Left ventricle myocardium inferior (tissue), 1 donor: Measurements from ENCODE around the gene RAB40A. TPM values are rescaled to one million over a fixed set of nuclear protein-coding genes. Genes with fewer than 3 reads are reported as not detected.

Experiments used
- DNase-seq: peaks from one replicate; pipeline ENCODE4 v3.0.0-alpha.2; 2020
- H3K27ac ChIP-seq: fragments of 200-600 bp; replicated peaks from 2 replicates; pipeline ENCODE4 v1.8.0; 2021
- H3K27me3 ChIP-seq: fragments of 200-600 bp; 2 replicates; pipeline ENCODE4 v1.8.0; 2021; ENCODE audit warnings: low read depth
- H3K36me3 ChIP-seq: fragments of 200-600 bp; 2 replicates; pipeline ENCODE4 v1.8.0; 2021
- H3K4me1 ChIP-seq: fragments of 200-600 bp; 2 replicates; pipeline ENCODE4 v1.8.0; 2021
- H3K4me3 ChIP-seq: fragments of 200-600 bp; 2 replicates; pipeline ENCODE4 v1.8.0; 2021; ENCODE audit warnings: mild to moderate bottlenecking, moderate library complexity
- H3K9me3 ChIP-seq: fragments of 200-600 bp; replicated peaks from 2 replicates; pipeline ENCODE4 v1.8.0; 2021
- intact Hi-C: fragments of 100-400 bp; cut with micrococcal nuclease; formaldehyde crosslinking; loops from one replicate; pipeline ENCODE4 v1.11.0; 2022
- long read RNA-seq: library from polyadenylated mRNA; unstranded; transcript quantifications from one replicate; pipeline ENCODE4 v2.0.0, GENCODE V29; 2021
- total RNA-seq: library from RNA; stranded (reverse); fragmentation: NEBNext Ultra II Directional; extraction: Animal tissue kit (Norgen Biotek cat#: 25700); gene quantifications from one replicate; pipeline ENCODE4 v1.2.1, GENCODE V29; 2021
- TF ChIP-seq, protein P1 (sequence below): fragments of 200-600 bp; IDR thresholded peaks from 2 replicates; pipeline ENCODE4 v1.8.0; 2021; ENCODE audit warnings: antibody characterized with exemption, mild to moderate bottlenecking, borderline replicate concordance
- donor health status: DM: no; HTN: yes; CAD: no; lungs with severe emphysema.

Gene RAB40A, protein sequence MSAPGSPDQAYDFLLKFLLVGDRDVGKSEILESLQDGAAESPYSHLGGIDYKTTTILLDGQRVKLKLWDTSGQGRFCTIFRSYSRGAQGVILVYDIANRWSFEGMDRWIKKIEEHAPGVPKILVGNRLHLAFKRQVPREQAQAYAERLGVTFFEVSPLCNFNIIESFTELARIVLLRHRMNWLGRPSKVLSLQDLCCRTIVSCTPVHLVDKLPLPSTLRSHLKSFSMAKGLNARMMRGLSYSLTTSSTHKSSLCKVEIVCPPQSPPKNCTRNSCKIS
- total RNA-seq, result not detected
- long read RNA-seq, partial matches to known transcripts, result 0 of 1 reads
- long read RNA-seq, other reads (novel, unspliced or antisense), result 1 of 1 reads

DNA sequence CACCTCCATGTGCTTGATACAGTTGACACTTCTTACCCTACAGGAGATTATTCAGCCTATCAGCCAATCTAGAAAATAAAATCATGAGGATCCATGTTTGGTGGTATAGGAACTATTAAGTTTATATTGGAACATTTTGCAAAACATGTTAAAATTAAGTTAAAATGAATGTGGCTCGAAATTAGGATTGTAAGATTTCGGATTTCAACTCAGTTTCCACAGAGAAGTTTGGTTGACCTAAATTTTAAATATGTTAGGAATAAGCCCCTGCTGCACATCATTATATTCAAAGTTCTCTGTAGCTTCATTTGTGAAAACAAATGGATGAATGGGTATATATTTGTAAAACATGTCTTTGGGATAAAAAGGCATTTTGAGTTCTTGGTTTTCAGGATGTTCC, at the start of gene RAB40A:
TSS of gene RAB40A (minus strand) at position 101 of the 400 bp plus-strand sequence. CDS start 18,733 bp downstream, outside the sequence.
- TF ChIP-seq, protein P1, sequence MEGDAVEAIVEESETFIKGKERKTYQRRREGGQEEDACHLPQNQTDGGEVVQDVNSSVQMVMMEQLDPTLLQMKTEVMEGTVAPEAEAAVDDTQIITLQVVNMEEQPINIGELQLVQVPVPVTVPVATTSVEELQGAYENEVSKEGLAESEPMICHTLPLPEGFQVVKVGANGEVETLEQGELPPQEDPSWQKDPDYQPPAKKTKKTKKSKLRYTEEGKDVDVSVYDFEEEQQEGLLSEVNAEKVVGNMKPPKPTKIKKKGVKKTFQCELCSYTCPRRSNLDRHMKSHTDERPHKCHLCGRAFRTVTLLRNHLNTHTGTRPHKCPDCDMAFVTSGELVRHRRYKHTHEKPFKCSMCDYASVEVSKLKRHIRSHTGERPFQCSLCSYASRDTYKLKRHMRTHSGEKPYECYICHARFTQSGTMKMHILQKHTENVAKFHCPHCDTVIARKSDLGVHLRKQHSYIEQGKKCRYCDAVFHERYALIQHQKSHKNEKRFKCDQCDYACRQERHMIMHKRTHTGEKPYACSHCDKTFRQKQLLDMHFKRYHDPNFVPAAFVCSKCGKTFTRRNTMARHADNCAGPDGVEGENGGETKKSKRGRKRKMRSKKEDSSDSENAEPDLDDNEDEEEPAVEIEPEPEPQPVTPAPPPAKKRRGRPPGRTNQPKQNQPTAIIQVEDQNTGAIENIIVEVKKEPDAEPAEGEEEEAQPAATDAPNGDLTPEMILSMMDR, result no peak
- Histone ChIP-seq H3K27me3 (no peaks in the 10 kb centered on the region), H3K36me3 (no peaks in the 10 kb centered on the region), H3K27ac (no peak within 1 kb of the TSS), H3K9me3 (no peaks in the 10 kb centered on the region), H3K4me3 (no peak within 1 kb of the TSS), H3K4me1 (no peaks in the 10 kb centered on the region)
- intact Hi-C loops, result no loop called here
- DNase-seq, result no peak

DNA sequence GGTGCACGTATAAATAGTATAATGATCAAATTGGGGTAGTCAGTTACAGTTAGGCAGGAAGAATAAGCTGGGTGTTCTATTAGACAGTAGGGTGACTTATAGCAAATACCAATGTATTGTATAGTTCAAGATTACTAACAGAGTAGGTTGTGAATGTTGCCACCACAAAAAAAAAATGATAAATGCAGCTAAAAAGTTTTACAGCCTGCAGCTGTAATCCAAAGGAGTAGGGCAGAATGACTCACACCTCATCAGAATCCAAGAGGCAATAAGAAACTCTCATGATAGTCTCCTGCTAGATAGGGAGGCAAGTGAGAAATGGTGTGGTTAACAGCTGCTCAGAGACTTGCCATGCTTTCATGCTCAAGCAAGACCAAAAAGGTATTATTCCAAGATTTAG, 46.5 kb upstream of the RAB40A start:
- no peak overlapping the region for H3K4me3 ChIP-seq
- H3K27me3 ChIP-seq, result no peaks in the 10 kb centered on the region
- H3K27ac ChIP-seq, result no peak overlapping the region
- no peaks in the 10 kb centered on the region for H3K9me3 ChIP-seq
- DNase-seq, result no peak
- no peaks in the 10 kb centered on the region for H3K4me1 ChIP-seq
- H3K36me3 ChIP-seq, result no peaks in the 10 kb centered on the region
- intact Hi-C loops, result no loop called here
- TF ChIP-seq, protein P1, result no peak

- intact Hi-C loops, result no loop called here
- H3K4me1 ChIP-seq, result no peaks in the 10 kb centered on the region
- no peaks in the 10 kb centered on the region for H3K36me3 ChIP-seq
- no peaks in the 10 kb centered on the region for H3K9me3 ChIP-seq
- no peak overlapping the region for H3K4me3 ChIP-seq
- TF ChIP-seq, protein P1, result no peak
- no peak for DNase-seq
- no peak overlapping the region for H3K27ac ChIP-seq
- no peaks in the 10 kb centered on the region for H3K27me3 ChIP-seq
Observed at GRCh38 chrX:103565197-103565596, 45.9 kb upstream of the RAB40A start.

DNA sequence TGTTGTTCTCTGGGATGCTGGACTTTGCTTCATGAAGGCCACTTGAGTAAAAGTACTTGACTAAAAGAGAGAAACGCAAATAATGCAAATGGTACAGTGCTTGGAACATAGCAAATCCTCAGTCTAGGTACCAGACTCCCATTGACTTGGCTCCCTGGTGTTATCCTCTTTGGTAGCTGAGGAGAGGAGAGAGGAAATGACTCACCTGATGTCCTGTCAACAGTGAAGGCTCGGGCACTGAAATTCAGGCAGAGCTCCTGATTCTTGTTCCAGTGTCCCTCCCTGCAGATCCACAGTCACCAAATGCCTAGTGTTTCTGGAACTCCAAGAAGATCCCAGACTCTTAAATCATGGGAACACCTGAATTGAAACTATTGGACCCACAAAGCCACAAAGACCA, 43.5 kb upstream of the RAB40A start:
- DNase-seq, result no peak
- Histone ChIP-seq H3K4me1 (no peaks in the 10 kb centered on the region), H3K36me3 (no peaks in the 10 kb centered on the region), H3K4me3 (no peak overlapping the region), H3K27ac (no peak overlapping the region), H3K27me3 (no peaks in the 10 kb centered on the region), H3K9me3 (no peaks in the 10 kb centered on the region)
- TF ChIP-seq, protein P1, result no peak
- intact Hi-C loops, result no loop called here

- Histone ChIP-seq H3K36me3 (no peaks in the 10 kb centered on the region), H3K27me3 (no peaks in the 10 kb centered on the region), H3K4me3 (no peak overlapping the region), H3K27ac (no peak overlapping the region), H3K4me1 (no peaks in the 10 kb centered on the region), H3K9me3 (no peaks in the 10 kb centered on the region)
- TF ChIP-seq, protein P1, result no peak
- DNase-seq, result no peak
- intact Hi-C loops, result no loop called here
Observed at GRCh38 chrX:103560256-103560655, 41.0 kb upstream of the RAB40A start.
